ENCODE data around the gene TRAF3IP3.
"Not testable (repeated sequence)": the region's sequence is repeated elsewhere in the genome, so short reads cannot be mapped to it uniquely, and the experiment has no call there.

The TRAF3IP3 gene

DNA sequence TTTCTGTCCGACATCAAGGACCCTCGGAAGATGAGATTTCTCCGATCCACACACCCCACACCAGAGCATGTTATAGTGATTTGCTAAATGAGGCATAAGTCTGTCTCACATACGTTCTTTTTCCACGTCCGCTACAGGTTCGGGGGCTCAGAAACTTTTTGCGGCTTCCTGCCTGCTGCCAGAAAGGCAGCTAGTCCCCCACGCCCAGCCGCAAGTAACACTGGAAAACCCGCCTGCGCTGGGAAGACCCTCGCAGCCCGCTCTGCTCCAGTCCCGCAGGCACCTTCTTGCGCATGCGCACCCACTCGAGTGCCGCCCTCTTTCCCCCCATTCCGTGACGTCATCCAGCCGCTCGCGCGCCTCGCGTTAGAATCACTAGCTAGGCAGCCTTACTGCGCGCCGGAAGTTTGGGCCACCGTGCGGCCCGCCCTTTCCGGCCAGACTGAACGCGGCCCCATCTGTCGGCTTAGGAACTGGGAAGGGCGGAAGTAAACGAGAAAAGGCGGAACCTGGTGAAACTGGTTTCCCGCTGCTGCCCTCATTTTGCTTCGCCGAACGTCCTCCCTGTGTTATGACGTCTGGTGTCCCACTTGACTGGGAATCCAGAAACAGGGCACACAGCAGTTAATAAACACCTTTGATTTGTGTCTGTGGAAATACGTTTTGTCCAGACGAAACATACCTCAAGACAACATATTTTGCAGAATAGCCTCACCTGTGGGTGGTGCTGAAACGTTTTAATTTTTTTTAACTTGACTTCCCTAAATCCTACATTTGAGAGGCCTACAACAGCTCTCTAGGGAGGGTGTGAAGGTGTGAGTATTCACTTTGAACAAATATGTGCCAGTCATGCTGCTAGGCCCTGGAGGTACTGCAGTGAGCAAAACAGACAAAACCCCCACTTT lies 28.7 kb downstream of the TRAF3IP3 start, which contains the start of gene C1orf74:
Gene C1orf74 (minus strand): TSS at position 295 of the 905 bp plus-strand sequence. CDS start 925 bp downstream, outside the sequence.
- Histone ChIP-seq H3K9me3 (ENCODE audit: insufficient read depth, low read depth, low read length) (0 out of 2 replicates have a peak, but pooled peaks cover 3% of the 10 kb centered on the region), H3K4me1 (ENCODE audit: insufficient read depth, low read length) (no peaks in the 10 kb centered on the region; the same call in 1 of the 2 replicates), H3K36me3 (ENCODE audit: insufficient read depth, low read length) (0 out of 2 replicates have a peak, but pooled peaks cover 10% of the 10 kb centered on the region), H3K27me3 (ENCODE audit: insufficient read depth, low read length) (peaks cover 34% of the 10 kb centered on the region; the same call in 1 of the 2 replicates), H3K9ac (ENCODE audit: low read depth, low read length) (peak within 1 kb of the TSS; percentile 92), H3K4me3 (ENCODE audit: low read length) (peak within 1 kb of the TSS; percentile 93), H3K27ac (ENCODE audit: low read depth, low read length) (peak within 1 kb of the TSS; percentile 57)
- WGBS: 5% methylated on average over 46 of the region's 48 CpGs

DNA sequence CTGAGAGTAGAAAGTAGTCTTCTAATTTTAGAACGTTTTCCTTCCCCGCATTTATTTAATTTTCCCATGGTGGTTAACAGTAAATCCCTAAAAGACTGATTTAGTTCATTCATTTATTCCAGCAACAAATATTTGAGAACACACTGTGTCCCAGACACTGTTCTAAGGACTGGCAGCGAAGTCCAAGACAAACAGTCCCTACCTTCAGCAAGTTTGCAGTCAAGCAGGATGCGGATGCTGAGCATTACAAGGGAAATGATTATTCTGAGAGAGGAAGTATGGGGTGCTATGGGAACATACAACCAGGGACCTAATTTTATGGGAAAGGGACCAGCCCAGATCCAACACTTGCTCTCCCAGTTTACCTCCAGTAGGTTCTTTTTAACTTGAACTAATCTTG lies 29.7 kb downstream of the TRAF3IP3 start:
- Histone ChIP-seq H3K36me3 (ENCODE audit: insufficient read depth, low read length) (0 out of 2 replicates have a peak, but pooled peaks cover 13% of the 10 kb centered on the region), H3K4me1 (ENCODE audit: insufficient read depth, low read length) (no peaks in the 10 kb centered on the region; the same call in 1 of the 2 replicates), H3K9me3 (ENCODE audit: insufficient read depth, low read depth, low read length) (0 out of 2 replicates have a peak, but pooled peaks cover 3% of the 10 kb centered on the region), H3K4me3 (ENCODE audit: low read length) (no peak overlapping the region), H3K9ac (ENCODE audit: low read depth, low read length) (no peak overlapping the region), H3K27me3 (ENCODE audit: insufficient read depth, low read length) (peaks cover 36% of the 10 kb centered on the region; the same call in 1 of the 2 replicates), H3K27ac (ENCODE audit: low read depth, low read length) (no peak overlapping the region)
- 98% methylated on average over 4 of the region's 4 CpGs for WGBS

DNA sequence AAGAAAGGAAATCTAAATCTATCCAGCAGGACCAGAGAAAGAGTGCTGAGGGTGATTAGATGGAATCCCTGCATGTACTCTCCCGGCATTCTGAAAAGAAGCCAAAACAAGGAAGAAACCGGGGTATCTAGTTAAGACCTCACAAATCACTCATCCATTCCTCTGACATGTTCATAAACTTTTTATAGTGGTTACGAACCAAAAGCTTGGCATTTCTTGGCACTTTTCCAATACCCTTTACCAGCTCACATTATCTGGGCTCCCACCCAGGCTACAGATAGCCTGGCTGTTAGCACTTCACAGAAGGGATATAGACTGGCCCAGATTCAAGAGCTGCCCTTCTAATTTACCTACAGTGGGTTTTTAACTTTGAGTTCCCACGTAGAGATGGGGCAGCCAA lies 30.3 kb downstream of the TRAF3IP3 start:
- no peaks in the 10 kb centered on the region; the same call in 1 of the 2 replicates for H3K4me1 ChIP-seq (ENCODE audit: insufficient read depth, low read length)
- H3K9ac ChIP-seq (ENCODE audit: low read depth, low read length): no peak overlapping the region
- H3K36me3 ChIP-seq (ENCODE audit: insufficient read depth, low read length): 0 out of 2 replicates have a peak, but pooled peaks cover 16% of the 10 kb centered on the region
- 0 out of 2 replicates have a peak, but pooled peaks cover 3% of the 10 kb centered on the region for H3K9me3 ChIP-seq (ENCODE audit: insufficient read depth, low read depth, low read length)
- 71% methylated on average over 4 of the region's 4 CpGs for WGBS
- H3K27ac ChIP-seq (ENCODE audit: low read depth, low read length): no peak overlapping the region
- peaks cover 36% of the 10 kb centered on the region; the same call in 1 of the 2 replicates for H3K27me3 ChIP-seq (ENCODE audit: insufficient read depth, low read length)
- no peak overlapping the region for H3K4me3 ChIP-seq (ENCODE audit: low read length)

DNA sequence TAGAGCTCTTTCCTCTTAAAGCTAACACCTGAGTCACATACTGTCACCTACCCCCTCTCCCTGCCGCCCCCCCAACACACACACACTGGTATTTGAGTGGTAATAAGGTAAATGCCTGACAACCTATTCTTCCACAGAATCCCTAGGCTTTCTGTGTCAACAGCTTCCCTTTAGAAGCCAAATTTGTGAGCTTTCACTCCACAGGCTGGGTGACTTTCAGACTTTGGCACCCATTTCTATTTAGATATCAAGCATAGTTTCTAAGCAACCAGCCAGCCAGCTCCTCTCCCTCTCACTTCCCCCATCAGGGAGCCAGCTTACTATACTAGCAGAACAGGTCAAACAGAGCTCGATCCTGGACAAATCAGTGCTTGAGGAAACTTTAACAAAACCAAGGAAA lies 31.7 kb downstream of the TRAF3IP3 start:
- Histone ChIP-seq H3K27me3 (ENCODE audit: insufficient read depth, low read length) (peaks cover 36% of the 10 kb centered on the region; the same call in 1 of the 2 replicates), H3K9me3 (ENCODE audit: insufficient read depth, low read depth, low read length) (0 out of 2 replicates have a peak, but pooled peaks cover 3% of the 10 kb centered on the region), H3K4me3 (ENCODE audit: low read length) (no peak overlapping the region), H3K36me3 (ENCODE audit: insufficient read depth, low read length) (0 out of 2 replicates have a peak, but pooled peaks cover 14% of the 10 kb centered on the region), H3K9ac (ENCODE audit: low read depth, low read length) (no peak overlapping the region), H3K27ac (ENCODE audit: low read depth, low read length) (no peak overlapping the region), H3K4me1 (ENCODE audit: insufficient read depth, low read length) (no peaks in the 10 kb centered on the region; the same call in 1 of the 2 replicates)
- 75% methylated on average over 1 of the region's 2 CpGs for WGBS

DNA sequence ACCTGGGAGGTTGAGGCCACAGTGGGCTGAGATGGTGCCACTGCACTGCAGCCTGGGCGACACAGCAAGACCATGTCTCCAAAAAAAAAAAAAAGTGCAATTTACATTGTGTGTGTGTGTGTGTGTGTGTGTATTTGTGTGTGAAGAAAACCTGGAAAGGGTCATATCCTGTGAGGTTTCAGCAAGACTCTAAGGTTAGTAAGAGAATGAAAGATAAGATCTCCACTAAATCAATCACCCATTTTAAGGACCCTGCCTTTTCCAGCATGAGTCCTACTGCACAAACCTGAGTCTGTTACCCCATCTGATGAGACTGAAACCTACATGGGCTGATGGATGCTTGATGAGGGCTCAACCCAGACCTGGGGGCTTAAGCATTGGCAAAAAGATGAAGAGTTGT lies 33.4 kb downstream of the TRAF3IP3 start:
- Histone ChIP-seq H3K36me3 (ENCODE audit: insufficient read depth, low read length) (0 out of 2 replicates have a peak, but pooled peaks cover 9% of the 10 kb centered on the region), H3K4me3 (ENCODE audit: low read length) (no peak overlapping the region), H3K27me3 (ENCODE audit: insufficient read depth, low read length) (peaks cover 36% of the 10 kb centered on the region; the same call in 1 of the 2 replicates), H3K27ac (ENCODE audit: low read depth, low read length) (no peak overlapping the region), H3K4me1 (ENCODE audit: insufficient read depth, low read length) (no peaks in the 10 kb centered on the region), H3K9me3 (ENCODE audit: insufficient read depth, low read depth, low read length) (0 out of 2 replicates have a peak, but pooled peaks cover 3% of the 10 kb centered on the region), H3K9ac (ENCODE audit: low read depth, low read length) (no peak overlapping the region)
- 88% methylated on average over 1 of the region's 1 CpG for WGBS

DNA sequence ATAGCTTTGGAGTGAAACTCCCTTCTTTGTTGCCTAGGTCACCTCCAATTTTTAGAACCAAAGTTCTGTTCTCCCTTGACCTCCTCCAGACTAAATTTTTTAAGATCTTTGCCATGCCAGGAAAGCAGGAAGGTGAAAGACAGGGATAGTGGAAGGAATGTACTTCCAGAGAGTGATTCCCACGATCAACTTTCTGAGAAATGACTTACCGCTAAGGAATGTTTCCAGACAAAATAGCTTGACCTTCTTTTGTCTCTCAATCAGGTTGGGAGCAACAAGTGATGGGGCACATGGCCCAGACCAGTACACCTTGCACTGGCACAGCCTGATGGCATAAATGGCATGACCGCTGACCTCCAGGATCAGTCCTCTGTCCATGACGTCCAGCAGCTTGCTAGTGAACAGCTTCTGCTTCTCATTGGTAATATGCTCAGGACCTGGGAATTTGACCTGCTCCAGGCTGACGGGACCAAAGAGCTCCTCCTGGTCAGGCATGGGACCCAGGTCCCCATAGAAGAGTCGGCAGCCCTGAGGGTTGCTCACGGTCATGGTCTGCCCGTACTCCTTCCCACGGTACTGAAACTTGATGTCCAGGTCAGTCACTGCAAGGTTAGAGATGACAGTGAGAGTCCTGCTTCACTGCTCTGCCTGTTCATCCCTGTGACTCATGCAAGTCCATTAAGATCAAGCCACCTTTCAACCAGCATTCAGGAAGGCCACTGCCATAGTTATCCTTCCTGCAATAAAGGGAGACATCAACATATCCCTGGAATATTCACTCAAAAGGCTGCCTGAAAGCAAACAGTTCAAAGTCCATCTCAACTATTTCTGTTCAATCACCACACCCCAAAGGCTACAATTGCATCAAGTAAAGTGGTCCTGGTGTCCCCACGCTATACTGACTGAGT lies 34.7 kb downstream of the TRAF3IP3 start:
- peaks cover 36% of the 10 kb centered on the region; the same call in 1 of the 2 replicates for H3K27me3 ChIP-seq (ENCODE audit: insufficient read depth, low read length)
- no peaks in the 10 kb centered on the region for H3K9me3 ChIP-seq (ENCODE audit: insufficient read depth, low read depth, low read length)
- no peak overlapping the region for H3K27ac ChIP-seq (ENCODE audit: low read depth, low read length)
- WGBS: 89% methylated on average over 10 of the region's 10 CpGs
- 0 out of 2 replicates have a peak, but pooled peaks cover 9% of the 10 kb centered on the region for H3K36me3 ChIP-seq (ENCODE audit: insufficient read depth, low read length)
- no peaks in the 10 kb centered on the region for H3K4me1 ChIP-seq (ENCODE audit: insufficient read depth, low read length)
- H3K9ac ChIP-seq (ENCODE audit: low read depth, low read length): no peak overlapping the region
- no peak overlapping the region for H3K4me3 ChIP-seq (ENCODE audit: low read length)

DNA sequence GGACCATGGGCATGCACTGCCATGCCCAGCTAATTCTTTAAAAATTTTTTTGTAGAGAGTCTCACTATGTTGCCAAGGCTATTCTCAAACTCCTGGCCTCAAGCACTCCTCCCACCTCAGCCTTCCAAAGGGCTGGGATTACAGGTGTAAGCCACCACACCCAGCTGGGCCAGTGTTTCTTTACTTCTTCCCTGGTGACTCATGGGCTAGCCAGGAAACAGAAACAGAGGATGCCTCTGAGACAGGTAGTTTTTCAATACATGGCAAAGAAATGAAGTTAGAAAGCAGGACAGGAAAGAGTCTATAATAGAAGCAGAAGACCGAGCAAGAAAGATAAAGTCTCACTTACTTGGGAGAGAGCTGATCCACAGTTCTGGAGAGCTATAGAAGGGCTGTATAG lies 36.1 kb downstream of the TRAF3IP3 start:
- WGBS: 57% methylated on average over 1 of the region's 1 CpG
- 0 out of 2 replicates have a peak, but pooled peaks cover 9% of the 10 kb centered on the region for H3K36me3 ChIP-seq (ENCODE audit: insufficient read depth, low read length)

DNA sequence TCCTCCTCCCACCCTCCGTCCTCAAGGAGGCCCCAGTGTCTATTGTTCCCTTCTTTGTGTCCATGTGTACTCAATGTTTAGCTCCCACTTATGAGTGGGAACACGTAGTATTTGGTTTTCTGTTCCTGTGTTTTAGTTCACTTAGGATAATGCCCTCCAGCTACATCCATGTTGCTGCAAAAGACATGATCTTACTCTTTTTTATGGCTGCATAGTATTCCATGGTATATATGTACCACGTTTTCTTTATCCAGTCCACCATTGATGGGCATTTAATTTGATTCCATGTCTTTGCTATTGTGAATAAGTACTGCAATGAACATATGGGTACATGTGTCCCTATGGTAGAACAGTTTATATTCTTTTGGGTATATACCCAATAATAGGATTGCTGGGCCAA lies 37.9 kb downstream of the TRAF3IP3 start:
- not testable (repeated sequence) for H3K9ac ChIP-seq (ENCODE audit: low read depth, low read length); H3K27ac ChIP-seq (ENCODE audit: low read depth, low read length); H3K4me3 ChIP-seq (ENCODE audit: low read length); H3K27me3 ChIP-seq (ENCODE audit: insufficient read depth, low read length); H3K9me3 ChIP-seq (ENCODE audit: insufficient read depth, low read depth, low read length); H3K4me1 ChIP-seq (ENCODE audit: insufficient read depth, low read length); H3K36me3 ChIP-seq (ENCODE audit: insufficient read depth, low read length)
- WGBS: 84% methylated on average over 2 of the region's 3 CpGs

More for the DNA sequence above, 36.1 kb downstream of the TRAF3IP3 start:
- H3K27ac ChIP-seq (ENCODE audit: low read depth, low read length): no peak overlapping the region
- H3K4me3 ChIP-seq (ENCODE audit: low read length): no peak overlapping the region
- peaks cover 25% of the 10 kb centered on the region; the same call in 1 of the 2 replicates for H3K27me3 ChIP-seq (ENCODE audit: insufficient read depth, low read length)
- H3K9me3 ChIP-seq (ENCODE audit: insufficient read depth, low read depth, low read length): no peaks in the 10 kb centered on the region
- no peaks in the 10 kb centered on the region for H3K4me1 ChIP-seq (ENCODE audit: insufficient read depth, low read length)
- no peak overlapping the region for H3K9ac ChIP-seq (ENCODE audit: low read depth, low read length)

DNA sequence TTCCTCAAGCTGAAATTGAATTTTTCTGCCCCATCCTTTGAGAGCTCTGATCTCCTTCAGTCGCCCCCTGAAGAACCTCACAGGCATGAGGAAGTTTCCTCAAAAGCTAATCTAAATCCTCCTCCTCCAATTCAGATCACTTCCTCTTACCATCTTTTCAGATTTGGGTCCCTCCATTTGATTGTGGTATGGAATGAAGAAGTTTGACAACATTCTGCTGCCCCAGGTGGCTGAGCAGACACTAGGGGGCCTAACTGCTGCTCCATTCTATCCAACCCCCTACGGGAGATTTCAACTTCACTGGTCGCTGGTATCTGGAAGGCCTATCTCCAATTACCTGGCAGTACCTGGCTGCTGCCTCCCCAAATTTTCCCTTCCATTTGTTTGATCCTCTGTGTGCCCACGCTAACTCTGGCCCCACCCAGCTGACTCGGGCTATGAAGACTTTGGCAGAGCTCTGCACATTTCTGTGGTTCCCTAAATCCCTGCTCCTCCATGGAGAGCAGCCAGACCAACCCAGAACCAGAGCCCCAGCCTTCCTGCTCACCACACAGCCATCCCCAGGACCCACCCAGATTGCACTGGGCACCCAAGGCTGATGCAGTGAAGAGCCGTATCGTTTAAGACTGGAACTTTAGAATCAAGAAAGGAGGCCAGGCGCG lies 42.3 kb downstream of the TRAF3IP3 start:
- Histone ChIP-seq H3K36me3 (ENCODE audit: insufficient read depth, low read length) (no peaks in the 10 kb centered on the region), H3K9me3 (ENCODE audit: insufficient read depth, low read depth, low read length) (no peaks in the 10 kb centered on the region)
- 83% methylated on average over 9 of the region's 9 CpGs for WGBS

More for the DNA sequence above, 42.3 kb downstream of the TRAF3IP3 start:
- H3K9ac ChIP-seq (ENCODE audit: low read depth, low read length): no peak overlapping the region
- H3K27me3 ChIP-seq (ENCODE audit: insufficient read depth, low read length): peaks cover 6% of the 10 kb centered on the region; the same call in 1 of the 2 replicates
- no peak overlapping the region for H3K4me3 ChIP-seq (ENCODE audit: low read length)
- no peaks in the 10 kb centered on the region for H3K4me1 ChIP-seq (ENCODE audit: insufficient read depth, low read length)
- no peak overlapping the region for H3K27ac ChIP-seq (ENCODE audit: low read depth, low read length)

Data from HUES64 (cell line).